Stimulated activated CD4-positive, alpha-beta T cell treated with anti-CD3 and anti-CD28 coated beads, TNF-alpha, amount 100 ng/mL, for 48 hours (primary cell): ENCODE results near the gene TAGLN.

Experiments
- DNase-seq, 3 donors: peaks; one replicate each; pipeline ENCODE4 v3.0.0-alpha.2; 2020; ENCODE audit warnings: low read depth in 3 of 3

Gene TAGLN

DNA sequence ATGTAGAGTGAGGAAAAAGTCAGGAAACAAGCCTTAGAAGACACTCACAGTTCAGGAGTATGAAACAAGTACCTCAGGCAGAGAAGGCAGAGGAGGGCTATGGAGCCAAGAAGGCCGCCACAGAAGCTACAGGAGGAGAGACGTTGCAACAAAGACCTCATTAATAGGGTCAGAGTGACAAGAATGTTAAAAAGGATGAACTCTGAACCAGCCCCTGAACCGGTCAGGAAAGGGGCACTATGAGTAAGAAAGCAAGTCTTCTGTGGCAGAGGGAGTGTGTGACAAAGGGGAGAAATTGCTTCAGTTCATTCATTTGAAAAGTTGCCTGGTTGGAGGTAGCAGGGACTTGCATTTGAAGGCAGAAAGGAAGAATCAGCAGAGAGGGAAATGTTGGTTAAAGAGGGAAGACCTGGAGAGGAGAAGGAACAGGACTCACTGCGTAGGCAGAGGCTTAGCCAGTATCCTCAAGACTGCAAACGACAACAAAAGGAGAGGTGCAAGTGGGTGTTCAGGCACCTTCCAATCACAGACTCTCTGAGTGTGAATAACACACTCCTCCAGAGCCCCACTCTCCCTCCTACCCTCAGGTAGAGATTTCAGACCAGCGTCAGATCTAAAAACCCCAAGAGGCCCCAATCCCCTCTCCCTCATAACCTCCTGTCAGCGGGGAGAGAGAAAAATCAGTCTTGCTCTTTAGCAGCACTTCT is 15.4 kb downstream of the TAGLN start:
- DNase-seq = no peak

DNA sequence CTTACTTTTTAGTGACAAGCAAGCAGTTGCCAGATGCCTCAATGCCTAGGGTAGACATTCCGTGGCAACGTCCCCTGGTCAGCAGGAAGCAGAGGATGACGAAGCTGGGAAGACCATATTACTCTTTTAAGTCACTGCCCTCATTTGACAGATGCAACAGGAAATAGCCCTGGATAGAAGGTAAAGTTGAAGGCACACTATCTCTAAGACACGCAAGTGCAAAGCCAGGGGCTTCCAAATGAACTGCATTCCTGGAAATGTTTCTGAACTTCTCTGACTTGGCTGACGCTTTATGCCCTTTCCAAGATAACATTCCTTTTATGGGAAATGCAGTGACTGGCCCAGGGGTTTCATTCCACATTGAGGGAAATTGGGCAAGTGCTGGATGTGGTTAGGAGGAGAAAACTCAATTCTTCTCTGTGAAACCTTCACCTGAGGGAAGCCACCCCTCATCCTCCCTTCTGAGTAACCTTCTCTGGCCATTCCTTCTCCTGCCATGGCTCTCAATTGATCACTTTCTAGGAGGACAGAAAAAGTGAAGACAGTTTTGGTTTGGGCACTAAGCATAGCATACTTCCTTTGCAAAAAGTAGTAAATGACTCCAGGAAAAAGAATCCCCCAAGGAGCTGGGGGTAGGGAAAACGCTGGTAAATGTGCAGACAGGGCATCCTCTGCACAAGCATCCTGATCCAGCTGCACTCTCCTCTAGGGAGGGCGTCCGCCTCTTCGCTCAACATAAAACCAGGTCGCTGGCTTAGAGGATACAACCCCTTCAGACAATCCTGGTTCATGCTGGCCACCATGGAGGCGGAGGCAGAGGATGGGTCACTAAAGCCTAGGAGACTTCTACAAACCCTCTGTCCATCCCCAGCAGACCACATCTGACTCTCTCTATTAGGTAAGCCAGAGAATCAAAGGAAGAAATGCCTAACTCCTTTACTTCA is 18.2 kb downstream of the TAGLN start:
- DNase-seq = no peak

GRCh38 chr11:117218133-117218915 is 19.2 kb downstream of the TAGLN start:
- no peak for DNase-seq

- no peak for DNase-seq
Measured at GRCh38 chr11:117219001-117219400, 19.8 kb downstream of the TAGLN start.

DNA sequence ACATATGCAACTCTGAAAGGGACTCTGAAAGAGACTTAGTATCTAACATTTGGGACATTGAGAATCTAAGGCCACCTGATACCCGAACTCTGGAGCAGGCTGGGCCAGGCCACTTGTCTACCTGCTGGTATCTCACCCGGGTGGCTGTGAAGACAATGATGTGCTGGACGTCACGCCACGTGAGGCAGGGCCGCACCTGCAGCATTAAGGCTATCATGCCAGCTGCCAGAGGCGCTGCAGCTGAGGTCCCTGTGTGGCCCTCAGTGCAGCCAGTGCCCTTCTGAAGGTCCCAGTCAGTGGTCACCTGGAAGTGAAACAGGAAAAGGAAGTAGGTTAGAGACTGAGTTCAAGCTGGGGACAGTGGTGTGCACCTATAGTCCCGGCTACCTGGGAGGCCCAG is 20.3 kb downstream of the TAGLN start:
- no peak for DNase-seq

DNA sequence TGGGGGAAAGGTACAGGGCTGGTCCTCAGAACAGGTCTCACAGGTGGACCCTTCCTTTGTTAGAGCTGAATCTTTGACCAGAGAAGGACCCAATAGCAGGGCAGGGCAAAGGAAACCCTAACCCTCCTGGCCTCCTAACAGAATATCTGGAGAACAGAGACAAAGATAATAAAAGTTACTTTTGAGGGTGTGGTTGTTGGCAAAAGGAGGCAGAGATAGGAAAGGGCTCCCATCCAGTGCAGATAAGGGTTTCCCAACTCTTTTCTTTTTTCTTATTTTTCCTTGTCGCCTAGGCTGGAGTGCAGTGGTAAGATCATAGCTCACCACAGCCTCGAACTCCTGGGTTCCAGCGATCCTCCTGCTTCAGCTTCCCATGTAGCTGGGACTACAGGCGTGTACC is 20.8 kb downstream of the TAGLN start:
- no peak for DNase-seq

GRCh38 chr11:117220568-117220967 is 21.4 kb downstream of the TAGLN start:
- no peak for DNase-seq

GRCh38 chr11:117220999-117221774 is 22.0 kb downstream of the TAGLN start:
- DNase-seq = no peak

DNA sequence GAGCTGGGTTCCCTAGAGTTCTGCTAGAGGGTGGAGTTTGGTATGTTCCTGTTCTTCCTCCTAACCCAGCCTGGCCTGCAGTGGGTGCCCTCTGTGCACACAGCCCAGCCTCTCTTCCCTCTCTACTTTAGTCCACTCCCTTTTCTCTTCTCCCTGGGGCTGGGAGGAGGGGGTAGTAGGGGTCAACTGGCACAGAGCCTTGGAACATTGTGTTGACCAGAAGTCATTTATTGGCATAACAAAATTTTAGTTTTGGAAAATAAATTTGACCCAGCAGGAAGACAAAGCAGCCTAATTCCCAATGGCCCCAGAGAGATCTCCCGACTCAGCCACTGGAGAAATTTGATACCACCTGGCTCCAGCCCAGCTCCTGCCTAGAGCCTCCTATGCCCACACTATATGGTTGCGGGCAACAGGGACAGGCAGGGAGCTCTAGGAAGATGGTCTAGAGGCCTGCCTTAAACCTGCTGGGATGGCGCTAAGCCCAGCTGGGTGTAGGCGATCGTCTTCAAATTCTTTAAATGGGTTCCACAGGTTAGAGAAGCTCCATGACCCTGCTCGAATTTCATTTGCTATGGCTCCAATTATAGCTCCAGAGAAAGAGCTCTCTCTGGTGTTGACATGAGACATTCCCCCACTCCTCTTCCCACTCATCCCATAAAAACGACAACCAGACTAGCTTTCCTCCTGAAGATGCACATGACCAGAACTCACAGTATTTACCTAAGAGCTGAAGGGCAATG is 22.8 kb downstream of the TAGLN start:
- DNase-seq = no peak

DNA sequence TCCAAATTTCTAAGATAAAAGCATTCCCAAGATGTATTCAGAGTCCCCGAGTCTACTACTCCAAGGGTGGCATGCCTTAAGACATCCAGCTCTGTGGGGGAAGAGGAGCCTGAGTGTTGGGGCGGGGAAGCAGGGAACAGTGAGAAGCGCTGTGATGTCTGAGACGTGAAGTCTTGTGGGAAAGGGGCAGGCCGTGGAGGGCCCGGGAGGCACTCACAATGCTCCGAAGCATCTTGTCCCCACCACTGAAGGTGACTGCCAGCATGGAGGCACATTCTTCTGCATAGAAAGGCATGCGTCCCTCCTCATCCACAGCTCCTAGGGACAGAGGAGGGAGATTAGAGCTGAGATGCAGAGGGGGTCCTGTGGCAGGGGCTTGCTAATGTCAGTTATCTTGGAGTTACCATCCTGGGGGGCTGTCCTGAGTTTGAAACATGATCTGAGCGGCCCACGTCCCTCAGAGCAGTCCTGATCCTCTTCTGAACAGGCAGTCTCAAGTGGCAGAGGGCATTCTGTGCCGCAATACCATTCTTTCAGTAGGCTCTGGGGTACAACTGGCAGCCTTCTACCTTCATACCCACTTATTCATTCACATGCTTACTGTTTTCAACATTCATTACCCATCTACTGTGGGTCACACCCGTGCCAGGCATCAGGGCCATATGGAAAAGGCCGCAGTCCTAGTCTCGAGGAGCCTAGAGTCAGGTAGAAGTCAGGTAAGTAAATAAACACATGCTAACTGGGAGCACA is 24.0 kb downstream of the TAGLN start:
- no peak for DNase-seq

DNA sequence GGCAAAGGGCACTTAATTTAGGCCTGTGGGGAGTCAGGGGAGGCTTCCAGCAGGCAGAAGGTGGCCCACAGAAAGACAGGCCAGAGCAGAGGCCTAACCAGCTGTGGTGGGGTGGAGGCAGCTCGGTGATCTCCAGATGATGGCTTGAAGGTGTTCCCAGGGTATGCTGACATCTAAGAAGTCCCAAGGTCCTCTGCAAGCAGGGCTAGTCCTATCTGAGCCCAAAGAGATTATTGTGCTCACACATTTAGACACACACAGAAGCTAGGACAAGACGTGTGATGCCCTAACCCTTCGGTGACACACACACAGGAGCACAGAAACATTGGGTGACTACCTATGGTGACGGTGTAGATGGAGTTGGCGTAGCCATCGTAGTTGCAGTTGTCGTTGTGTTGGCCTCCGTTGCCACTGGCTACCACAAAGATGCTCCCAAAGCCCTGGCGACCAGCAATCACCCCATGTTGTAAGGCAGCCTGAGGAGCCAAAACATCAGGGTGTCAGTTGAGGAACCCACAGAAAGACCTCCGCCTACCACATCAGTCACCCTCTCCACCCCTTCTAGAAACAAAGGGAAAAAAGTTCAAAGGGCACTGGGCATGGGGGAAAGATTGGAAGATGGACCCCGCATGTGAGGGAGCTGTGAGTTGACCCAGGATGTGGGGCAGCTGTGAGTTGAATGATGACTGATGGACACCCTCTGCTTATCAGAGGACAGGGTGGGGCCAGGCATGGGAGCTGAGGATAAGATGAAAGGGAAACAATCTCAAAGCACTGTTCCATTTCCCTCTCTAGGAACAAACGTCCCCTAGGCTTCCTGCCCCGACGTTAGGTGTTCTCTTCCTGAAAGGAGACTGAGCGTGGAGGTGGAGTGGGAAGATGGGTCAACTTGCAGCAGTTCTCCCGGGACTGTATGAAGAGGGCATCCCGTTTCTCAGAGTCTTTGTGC is 24.8 kb downstream of the TAGLN start:
- no peak for DNase-seq

DNA sequence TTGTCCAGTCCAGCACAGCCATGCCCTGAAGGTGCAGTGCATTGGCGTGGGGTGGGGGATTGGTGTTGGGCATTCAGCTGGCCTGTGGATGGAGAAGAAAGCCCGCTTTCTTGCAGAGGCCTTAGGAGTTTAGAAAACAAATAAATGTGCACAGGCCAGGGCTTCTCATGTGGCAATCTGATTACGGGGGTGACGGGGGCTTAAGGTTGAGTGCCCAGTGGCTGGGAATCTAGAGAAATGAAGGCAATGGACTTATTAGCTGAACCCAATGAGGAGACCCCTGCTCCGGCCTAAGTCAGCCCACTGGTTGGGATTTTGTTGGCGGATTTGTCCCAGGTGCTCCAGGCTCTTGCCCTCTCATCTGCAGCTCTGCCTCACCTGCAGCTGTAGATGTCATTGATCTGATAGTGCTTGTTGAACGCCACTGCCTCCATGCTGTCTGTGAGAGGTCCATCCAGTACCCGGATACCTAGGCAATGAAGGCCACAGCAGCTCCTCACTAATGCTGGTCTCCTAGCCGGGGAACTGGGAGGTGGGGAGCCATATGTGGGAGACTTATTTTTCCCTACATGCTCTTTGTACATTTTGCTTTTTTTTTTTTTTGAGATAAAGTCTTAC is 26.5 kb downstream of the TAGLN start:
- no peak for DNase-seq

DNA sequence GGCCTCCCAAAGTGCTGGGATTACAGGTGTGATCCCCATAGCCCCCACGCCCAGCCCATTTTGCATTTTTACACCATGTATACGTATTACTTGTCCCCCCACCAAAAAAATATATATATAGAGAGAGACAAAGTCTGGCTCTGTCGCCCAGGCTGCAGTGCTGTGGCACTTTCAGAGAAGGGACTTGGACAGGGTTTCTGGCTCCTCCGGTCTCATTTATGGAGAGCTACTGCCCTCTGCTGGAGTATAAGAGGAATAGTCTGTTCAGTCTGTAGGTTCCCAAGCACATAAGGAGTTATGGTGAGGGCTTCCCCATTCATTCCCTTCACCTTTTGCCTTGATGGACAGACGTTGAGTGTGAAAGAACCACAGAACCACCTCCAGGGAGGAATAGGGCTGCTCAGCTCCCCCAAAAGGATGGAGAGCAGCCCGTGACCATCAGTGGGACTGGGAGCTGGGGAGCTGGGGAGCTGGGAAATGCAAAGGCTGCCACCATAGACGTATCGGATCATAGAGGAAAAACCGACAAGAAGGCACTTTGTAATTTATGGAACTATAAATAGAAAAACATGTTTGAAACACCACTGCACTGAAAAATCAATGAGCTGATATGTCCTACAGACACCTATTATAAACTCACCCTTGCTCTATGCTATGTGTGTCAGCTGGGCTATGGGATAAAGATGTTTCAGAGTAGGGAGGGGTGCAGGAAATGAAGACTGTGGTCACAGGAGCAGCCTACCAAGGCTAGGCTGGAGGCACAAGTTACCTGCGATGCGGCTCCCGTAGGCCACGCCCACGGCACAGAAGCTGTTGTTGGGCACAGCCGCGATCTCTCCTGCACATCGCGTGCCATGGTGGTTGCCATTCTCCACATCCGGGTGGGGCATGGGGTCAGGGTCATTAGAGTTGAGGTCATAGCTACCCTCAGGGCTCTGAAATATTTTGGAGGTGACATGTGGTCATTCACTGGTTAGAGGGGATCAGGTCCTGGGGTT is 27.5 kb downstream of the TAGLN start:
- peak in 1 of 3 donors; percentile 22 for DNase-seq

GRCh38 chr11:117228091-117228490 is 28.9 kb downstream of the TAGLN start:
- DNase-seq = no peak

- DNase-seq = no peak
Measured at GRCh38 chr11:117229411-117229810, 30.2 kb downstream of the TAGLN start.

DNA sequence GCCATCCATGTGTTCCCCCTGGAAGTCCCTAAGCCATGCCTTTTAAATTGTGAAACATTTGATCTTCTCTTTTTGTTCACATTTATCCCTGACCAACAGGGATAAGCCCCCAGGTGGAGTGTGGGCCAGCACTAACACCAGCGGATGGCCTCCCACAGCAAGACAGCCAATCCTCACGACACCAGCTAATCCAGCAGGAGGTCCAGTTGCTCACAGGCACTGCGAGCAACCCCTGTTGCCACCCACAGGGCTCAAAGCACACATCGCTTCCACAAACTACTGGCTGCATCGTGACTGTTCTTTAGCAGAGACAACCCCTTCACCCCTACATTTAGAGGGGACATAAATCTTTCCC is 30.7 kb downstream of the TAGLN start:
- peak in 1 of 3 donors; percentile 21 for DNase-seq

DNA sequence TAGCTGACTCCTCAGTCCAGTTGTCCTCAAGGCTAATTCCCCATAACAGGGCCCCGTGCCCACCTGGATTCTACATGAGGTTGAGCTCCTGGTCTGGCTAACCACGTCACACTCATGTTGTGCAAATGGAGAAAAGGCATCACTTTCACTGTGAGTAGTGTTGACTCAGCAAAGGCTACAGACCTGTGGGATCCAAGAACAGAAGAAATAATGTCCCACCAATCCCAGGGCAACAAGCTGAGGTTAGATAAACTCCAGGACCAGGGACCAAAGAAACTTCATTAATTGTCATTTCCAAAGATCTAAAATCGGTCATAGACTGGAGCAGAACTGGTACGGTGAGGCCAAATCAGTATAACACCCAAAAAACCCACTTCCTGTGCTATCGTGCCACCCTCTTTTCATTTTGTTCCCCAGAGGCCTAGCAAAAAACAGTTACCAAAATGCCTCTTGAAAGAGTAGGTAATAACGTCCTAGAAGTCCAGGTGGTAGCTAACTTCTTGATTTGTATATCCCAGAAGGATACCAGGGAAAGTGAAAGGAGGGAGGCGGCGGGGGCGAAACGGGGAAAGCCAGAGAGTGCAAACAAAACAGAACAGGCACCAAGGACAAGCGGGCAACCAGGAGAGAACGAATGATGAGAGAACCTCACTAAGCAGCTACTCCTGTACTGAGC is 31.3 kb downstream of the TAGLN start:
- peak in 2 of 3 donors; percentile 37 to 49 for DNase-seq
